ENCODE data around the gene RERE.

Gene RERE

GRCh38 chr1:8563944-8564537 lies 253.4 kb downstream of the RERE start:
- no peak for DNase-seq

GRCh38 chr1:8562881-8563865 lies 254.3 kb downstream of the RERE start:
- DNase-seq = no peak

GRCh38 chr1:8562222-8562621 lies 255.2 kb downstream of the RERE start:
- DNase-seq = no peak

GRCh38 chr1:8560611-8561544 lies 256.6 kb downstream of the RERE start:
- DNase-seq = peak; percentile 31

- no peak for DNase-seq
These were observed 257.4 kb downstream of the RERE start for GRCh38 chr1:8560035-8560434.

- no peak for DNase-seq
These were observed 261.9 kb downstream of the RERE start for GRCh38 chr1:8555582-8555981.

- DNase-seq = no peak
These were observed 262.4 kb downstream of the RERE start for GRCh38 chr1:8554956-8555534.

- DNase-seq = no peak
These were observed 264.5 kb downstream of the RERE start for GRCh38 chr1:8552820-8553397.

- DNase-seq = no peak
These were observed 265.6 kb downstream of the RERE start for GRCh38 chr1:8551613-8552489.

GRCh38 chr1:8551057-8551456 lies 266.4 kb downstream of the RERE start:
- DNase-seq = no peak

- no peak for DNase-seq
These were observed 269.6 kb downstream of the RERE start for GRCh38 chr1:8547791-8548190.

GRCh38 chr1:8545078-8545477 lies 272.4 kb downstream of the RERE start:
- no peak for DNase-seq

- DNase-seq = no peak
These were observed 272.8 kb downstream of the RERE start for GRCh38 chr1:8544644-8545043.

- no peak for DNase-seq
These were observed 273.5 kb downstream of the RERE start for GRCh38 chr1:8543965-8544364.

GRCh38 chr1:8541961-8542521 lies 275.4 kb downstream of the RERE start:
- no peak for DNase-seq

- DNase-seq = no peak
These were observed 276.5 kb downstream of the RERE start for GRCh38 chr1:8540971-8541370.

- no peak for DNase-seq
These were observed 277.0 kb downstream of the RERE start for GRCh38 chr1:8540261-8540941.

- no peak for DNase-seq
These were observed 277.8 kb downstream of the RERE start for GRCh38 chr1:8539683-8540082.

GRCh38 chr1:8538502-8538901 lies 278.9 kb downstream of the RERE start:
- DNase-seq = no peak

GRCh38 chr1:8537991-8538390 lies 279.4 kb downstream of the RERE start:
- no peak for DNase-seq

Measured in DMS79 (cell line).